Sigmoid colon (tissue), 3 donors: ENCODE results near the gene ZNF800.

Experiments used
- CTCF ChIP-seq, 4 experiments: fragments of 450-650 bp in 3 of 4; fragments of 200-600 bp in 1 of 4; IDR thresholded peaks; one replicate each; pipeline ENCODE4 v1.5.1; 2016 to 2019; ENCODE audit warnings: antibody characterized with exemption in 4 of 4, mild to moderate bottlenecking in 3 of 4, moderate library complexity in 2 of 4
- POLR2A ChIP-seq, 2 donors: fragments of 450-650 bp; IDR thresholded peaks; one replicate each; pipeline ENCODE4 v1.6.1; 2016; ENCODE audit warnings: antibody characterized with exemption in 2 of 2, mild to moderate bottlenecking in 2 of 2, moderate library complexity in 2 of 2

- TF ChIP-seq CTCF (IDR thresholded peaks at IDR 0.05) = no peak
- no peak for TF ChIP-seq POLR2A (IDR thresholded peaks at IDR 0.05)
Measured at GRCh38 chr7:127382301-127383085, 10.0 kb downstream of the ZNF800 start.
